ENCODE results near the gene EYS. TPM values are rescaled to one million over a fixed set of nuclear protein-coding genes. Genes with fewer than 3 reads are reported as not detected.

The EYS gene
- total RNA-seq, 2 donors from 2014 or later = not detected

GRCh38 chr6:64083261-64083660, 1623.8 kb downstream of the EYS start:
- ATAC-seq = no peak
- H3K27me3 Mint-ChIP-seq = no peaks in the 10 kb centered on the region
- H3K36me3 Mint-ChIP-seq (ENCODE audit: low read depth) = no peaks in the 10 kb centered on the region
- no peak overlapping the region for H3K27ac Mint-ChIP-seq
- H3K4me3 Mint-ChIP-seq = no peak overlapping the region
- no peaks in the 10 kb centered on the region for H3K9me3 ChIP-seq (ENCODE audit: control insufficient read depth, low read length, poor library complexity, severe bottlenecking)
- no peak for DNase-seq
- H3K4me1 Mint-ChIP-seq = no peaks in the 10 kb centered on the region

- ATAC-seq = no peak
- no peaks in the 10 kb centered on the region for H3K9me3 ChIP-seq (ENCODE audit: control insufficient read depth, low read length, poor library complexity, severe bottlenecking)
- Mint-ChIP-seq H3K36me3 (ENCODE audit: low read depth) (no peaks in the 10 kb centered on the region), H3K27ac (no peak overlapping the region), H3K4me1 (no peaks in the 10 kb centered on the region), H3K27me3 (no peaks in the 10 kb centered on the region), H3K4me3 (no peak overlapping the region)
- no peak for DNase-seq
Observed at GRCh38 chr6:64081453-64081852, 1625.6 kb downstream of the EYS start.

- no peaks in the 10 kb centered on the region for H3K9me3 ChIP-seq (ENCODE audit: control insufficient read depth, low read length, poor library complexity, severe bottlenecking)
- no peak for ATAC-seq
- Mint-ChIP-seq H3K27me3 (no peaks in the 10 kb centered on the region), H3K36me3 (ENCODE audit: low read depth) (no peaks in the 10 kb centered on the region), H3K4me3 (no peak overlapping the region), H3K27ac (no peak overlapping the region), H3K4me1 (no peaks in the 10 kb centered on the region)
- DNase-seq = no peak
Observed at GRCh38 chr6:64074981-64075380, 1632.0 kb downstream of the EYS start.

- no peaks in the 10 kb centered on the region for H3K4me1 Mint-ChIP-seq
- H3K36me3 Mint-ChIP-seq (ENCODE audit: low read depth) = no peaks in the 10 kb centered on the region
Observed at GRCh38 chr6:64072686-64073085, 1634.3 kb downstream of the EYS start.

GRCh38 chr6:64064919-64065318, 1642.1 kb downstream of the EYS start:
- Mint-ChIP-seq H3K36me3 (ENCODE audit: low read depth) (no peaks in the 10 kb centered on the region), H3K27ac (no peak overlapping the region), H3K4me1 (no peaks in the 10 kb centered on the region), H3K4me3 (no peak overlapping the region), H3K27me3 (no peaks in the 10 kb centered on the region)
- H3K9me3 ChIP-seq (ENCODE audit: control insufficient read depth, low read length, poor library complexity, severe bottlenecking) = no peaks in the 10 kb centered on the region
- DNase-seq = no peak
- no peak for ATAC-seq

More at GRCh38 chr6:64072686-64073085, 1634.3 kb downstream of the EYS start:
- H3K27ac Mint-ChIP-seq = no peak overlapping the region
- no peaks in the 10 kb centered on the region for H3K9me3 ChIP-seq (ENCODE audit: control insufficient read depth, low read length, poor library complexity, severe bottlenecking)
- no peak for DNase-seq
- no peaks in the 10 kb centered on the region for H3K27me3 Mint-ChIP-seq
- no peak overlapping the region for H3K4me3 Mint-ChIP-seq
- ATAC-seq = no peak

GRCh38 chr6:64062960-64063683, 1643.9 kb downstream of the EYS start:
- H3K9me3 ChIP-seq (ENCODE audit: control insufficient read depth, low read length, poor library complexity, severe bottlenecking) = no peaks in the 10 kb centered on the region
- H3K36me3 Mint-ChIP-seq (ENCODE audit: low read depth) = no peaks in the 10 kb centered on the region
- H3K27me3 Mint-ChIP-seq = no peaks in the 10 kb centered on the region
- H3K27ac Mint-ChIP-seq = no peak overlapping the region
- no peaks in the 10 kb centered on the region for H3K4me1 Mint-ChIP-seq
- ATAC-seq (no peak), DNase-seq (no peak)
- H3K4me3 Mint-ChIP-seq = no peak overlapping the region

- DNase-seq = no peak
- Mint-ChIP-seq H3K4me3 (no peak overlapping the region), H3K27ac (no peak overlapping the region), H3K27me3 (no peaks in the 10 kb centered on the region), H3K4me1 (no peaks in the 10 kb centered on the region), H3K36me3 (ENCODE audit: low read depth) (no peaks in the 10 kb centered on the region)
- no peak for ATAC-seq
- H3K9me3 ChIP-seq (ENCODE audit: control insufficient read depth, low read length, poor library complexity, severe bottlenecking) = no peaks in the 10 kb centered on the region
Observed at GRCh38 chr6:64054861-64055260, 1652.2 kb downstream of the EYS start.

- H3K4me1 Mint-ChIP-seq = no peaks in the 10 kb centered on the region
- H3K9me3 ChIP-seq (ENCODE audit: control insufficient read depth, low read length, poor library complexity, severe bottlenecking) = no peaks in the 10 kb centered on the region
- H3K27me3 Mint-ChIP-seq = no peaks in the 10 kb centered on the region
- DNase-seq (no peak), ATAC-seq (no peak)
- no peak overlapping the region for H3K4me3 Mint-ChIP-seq
- H3K36me3 Mint-ChIP-seq (ENCODE audit: low read depth) = no peaks in the 10 kb centered on the region
- no peak overlapping the region for H3K27ac Mint-ChIP-seq
Observed at GRCh38 chr6:64050590-64050989, 1656.4 kb downstream of the EYS start.

- H3K27me3 Mint-ChIP-seq = no peaks in the 10 kb centered on the region
Observed at GRCh38 chr6:64049736-64050135, 1657.3 kb downstream of the EYS start.

GRCh38 chr6:64046746-64047208, 1660.2 kb downstream of the EYS start:
- H3K4me3 Mint-ChIP-seq = no peak overlapping the region
- H3K27me3 Mint-ChIP-seq = no peaks in the 10 kb centered on the region
- H3K9me3 ChIP-seq (ENCODE audit: control insufficient read depth, low read length, poor library complexity, severe bottlenecking) = no peaks in the 10 kb centered on the region
- no peak for ATAC-seq
- H3K36me3 Mint-ChIP-seq (ENCODE audit: low read depth) = no peaks in the 10 kb centered on the region
- no peaks in the 10 kb centered on the region for H3K4me1 Mint-ChIP-seq
- no peak overlapping the region for H3K27ac Mint-ChIP-seq
- DNase-seq = no peak

More at GRCh38 chr6:64049736-64050135, 1657.3 kb downstream of the EYS start:
- H3K9me3 ChIP-seq (ENCODE audit: control insufficient read depth, low read length, poor library complexity, severe bottlenecking) = no peaks in the 10 kb centered on the region
- Mint-ChIP-seq H3K36me3 (ENCODE audit: low read depth) (no peaks in the 10 kb centered on the region), H3K4me3 (no peak overlapping the region), H3K4me1 (no peaks in the 10 kb centered on the region), H3K27ac (no peak overlapping the region)
- ATAC-seq = no peak
- DNase-seq = no peak

GRCh38 chr6:64041373-64041772, 1665.7 kb downstream of the EYS start:
- Mint-ChIP-seq H3K36me3 (ENCODE audit: low read depth) (no peaks in the 10 kb centered on the region), H3K27me3 (no peaks in the 10 kb centered on the region), H3K4me1 (no peaks in the 10 kb centered on the region), H3K27ac (no peak overlapping the region), H3K4me3 (no peak overlapping the region)
- ATAC-seq (no peak), DNase-seq (no peak)
- no peaks in the 10 kb centered on the region for H3K9me3 ChIP-seq (ENCODE audit: control insufficient read depth, low read length, poor library complexity, severe bottlenecking)

GRCh38 chr6:64040113-64040512, 1666.9 kb downstream of the EYS start:
- no peaks in the 10 kb centered on the region for H3K27me3 Mint-ChIP-seq
- H3K27ac Mint-ChIP-seq = no peak overlapping the region
- H3K36me3 Mint-ChIP-seq (ENCODE audit: low read depth) = no peaks in the 10 kb centered on the region
- no peak overlapping the region for H3K4me3 Mint-ChIP-seq
- no peaks in the 10 kb centered on the region for H3K9me3 ChIP-seq (ENCODE audit: control insufficient read depth, low read length, poor library complexity, severe bottlenecking)
- no peaks in the 10 kb centered on the region for H3K4me1 Mint-ChIP-seq
- DNase-seq (no peak), ATAC-seq (no peak)

GRCh38 chr6:64037427-64037826, 1669.6 kb downstream of the EYS start:
- no peak overlapping the region for H3K27ac Mint-ChIP-seq
- no peak for ATAC-seq
- H3K36me3 Mint-ChIP-seq (ENCODE audit: low read depth) = no peaks in the 10 kb centered on the region
- no peak overlapping the region for H3K4me3 Mint-ChIP-seq
- no peaks in the 10 kb centered on the region for H3K27me3 Mint-ChIP-seq
- no peaks in the 10 kb centered on the region for H3K4me1 Mint-ChIP-seq
- DNase-seq = no peak
- H3K9me3 ChIP-seq (ENCODE audit: control insufficient read depth, low read length, poor library complexity, severe bottlenecking) = no peaks in the 10 kb centered on the region

GRCh38 chr6:64034910-64035655, 1671.9 kb downstream of the EYS start:
- no peak for DNase-seq
- Mint-ChIP-seq H3K36me3 (ENCODE audit: low read depth) (no peaks in the 10 kb centered on the region), H3K4me3 (no peak overlapping the region), H3K4me1 (no peaks in the 10 kb centered on the region), H3K27ac (no peak overlapping the region), H3K27me3 (no peaks in the 10 kb centered on the region)
- ATAC-seq = no peak
- H3K9me3 ChIP-seq (ENCODE audit: control insufficient read depth, low read length, poor library complexity, severe bottlenecking) = no peaks in the 10 kb centered on the region
